ENCODE data around the gene CDK1.

CDK1 gene

DNA sequence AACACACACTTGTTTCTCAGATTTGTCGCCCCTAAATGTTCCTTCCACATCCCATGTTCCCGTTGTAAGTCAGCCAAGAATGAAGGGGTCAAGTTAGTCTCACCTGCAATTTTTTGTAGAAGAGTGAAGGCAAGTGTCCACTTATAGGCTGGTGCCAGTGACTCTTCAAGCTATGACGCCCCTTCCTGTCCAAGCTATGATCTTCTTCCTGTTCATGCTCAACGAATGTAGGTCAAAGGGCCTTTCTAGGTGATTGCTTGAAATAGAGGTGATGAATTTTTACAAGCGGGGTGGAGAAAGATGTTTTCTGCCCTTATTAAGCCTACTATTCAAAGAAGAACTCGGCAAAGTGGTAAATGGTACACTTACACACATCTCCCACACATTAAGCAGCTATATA, 41.0 kb downstream of the CDK1 start:
- no peaks in the 10 kb centered on the region for H3F3A ChIP-seq (ENCODE audit: insufficient read depth)
- H3K4me3 ChIP-seq (ENCODE audit: insufficient read depth, low read length, poor library complexity, severe bottlenecking) = no peak overlapping the region
- TF ChIP-seq, protein P1, sequence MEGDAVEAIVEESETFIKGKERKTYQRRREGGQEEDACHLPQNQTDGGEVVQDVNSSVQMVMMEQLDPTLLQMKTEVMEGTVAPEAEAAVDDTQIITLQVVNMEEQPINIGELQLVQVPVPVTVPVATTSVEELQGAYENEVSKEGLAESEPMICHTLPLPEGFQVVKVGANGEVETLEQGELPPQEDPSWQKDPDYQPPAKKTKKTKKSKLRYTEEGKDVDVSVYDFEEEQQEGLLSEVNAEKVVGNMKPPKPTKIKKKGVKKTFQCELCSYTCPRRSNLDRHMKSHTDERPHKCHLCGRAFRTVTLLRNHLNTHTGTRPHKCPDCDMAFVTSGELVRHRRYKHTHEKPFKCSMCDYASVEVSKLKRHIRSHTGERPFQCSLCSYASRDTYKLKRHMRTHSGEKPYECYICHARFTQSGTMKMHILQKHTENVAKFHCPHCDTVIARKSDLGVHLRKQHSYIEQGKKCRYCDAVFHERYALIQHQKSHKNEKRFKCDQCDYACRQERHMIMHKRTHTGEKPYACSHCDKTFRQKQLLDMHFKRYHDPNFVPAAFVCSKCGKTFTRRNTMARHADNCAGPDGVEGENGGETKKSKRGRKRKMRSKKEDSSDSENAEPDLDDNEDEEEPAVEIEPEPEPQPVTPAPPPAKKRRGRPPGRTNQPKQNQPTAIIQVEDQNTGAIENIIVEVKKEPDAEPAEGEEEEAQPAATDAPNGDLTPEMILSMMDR (IDR thresholded peaks at IDR 0.05; ENCODE audit: insufficient read depth, low read length, poor library complexity, severe bottlenecking) = no peak
- no peak for TF ChIP-seq EZH2phosphoT487 (conservative IDR thresholded peaks at IDR 0.05; ENCODE audit: low read length)
- no peaks in the 10 kb centered on the region for H3K9me2 ChIP-seq (replicated peaks; ENCODE audit: insufficient read depth, low read length)
- H3K27ac ChIP-seq (ENCODE audit: low read depth, low read length) = no peak overlapping the region
- no peaks in the 10 kb centered on the region for H4K20me1 ChIP-seq (ENCODE audit: low read depth, low read length)
- no peaks in the 10 kb centered on the region for H3K9me3 ChIP-seq (ENCODE audit: insufficient read depth, low read length)
- H3K9ac ChIP-seq (ENCODE audit: low read length) = no peak overlapping the region
- no peaks in the 10 kb centered on the region for H3K36me3 ChIP-seq (ENCODE audit: low read length)
- no peaks in the 10 kb centered on the region for H3K79me2 ChIP-seq (ENCODE audit: insufficient read depth, low read length)
- no peak overlapping the region for H2AFZ ChIP-seq (ENCODE audit: low read depth, low read length, severe bottlenecking)
- no peak overlapping the region for H3K4me2 ChIP-seq (ENCODE audit: low read depth, low read length, poor library complexity, severe bottlenecking)
- H3K27me3 ChIP-seq (ENCODE audit: low read length) = no peaks in the 10 kb centered on the region

DNA sequence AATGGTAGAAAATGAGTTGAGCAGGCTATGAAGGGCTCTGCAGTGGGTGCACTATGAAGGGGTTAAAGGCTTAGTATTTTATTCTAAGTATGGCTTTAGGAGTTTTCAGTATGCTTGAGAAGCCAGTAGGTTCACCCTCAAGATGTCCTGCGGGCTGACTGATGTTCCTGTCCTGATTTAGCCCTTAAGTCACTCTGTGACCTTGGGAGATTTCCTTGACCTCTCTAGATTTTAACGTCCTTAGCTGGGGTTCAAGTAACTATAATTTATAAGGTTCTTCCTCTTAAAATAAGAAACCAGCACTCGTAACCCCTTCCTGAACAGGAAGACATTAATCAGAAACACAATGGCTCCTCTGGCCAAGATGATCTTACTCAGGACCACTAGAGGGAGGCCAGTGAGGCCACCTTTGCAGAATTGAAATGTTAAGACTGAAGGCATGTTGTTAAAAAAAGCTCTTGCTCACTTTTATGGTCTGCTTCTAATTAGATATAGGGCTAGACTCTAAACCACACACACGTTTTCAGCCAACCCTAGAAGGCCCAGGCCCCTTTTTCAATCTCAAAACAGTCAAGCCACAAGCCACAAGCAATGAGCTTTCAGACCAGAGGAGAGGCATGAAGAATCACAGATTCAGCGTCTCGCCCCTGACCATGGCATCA, 41.9 kb downstream of the CDK1 start:
- H3K9ac ChIP-seq (ENCODE audit: low read length) = no peak overlapping the region
- no peak overlapping the region for H3K4me2 ChIP-seq (ENCODE audit: low read depth, low read length, poor library complexity, severe bottlenecking)
- H3K36me3 ChIP-seq (ENCODE audit: low read length) = no peaks in the 10 kb centered on the region
- no peak overlapping the region for H2AFZ ChIP-seq (ENCODE audit: low read depth, low read length, severe bottlenecking)
- no peak overlapping the region for H3K27ac ChIP-seq (ENCODE audit: low read depth, low read length)
- H3K9me2 ChIP-seq (replicated peaks; ENCODE audit: insufficient read depth, low read length) = no peaks in the 10 kb centered on the region
- TF ChIP-seq EZH2phosphoT487 (conservative IDR thresholded peaks at IDR 0.05; ENCODE audit: low read length) = no peak
- TF ChIP-seq, protein P1 (IDR thresholded peaks at IDR 0.05; ENCODE audit: insufficient read depth, low read length, poor library complexity, severe bottlenecking) = no peak
- H3F3A ChIP-seq (ENCODE audit: insufficient read depth) = no peaks in the 10 kb centered on the region
- no peaks in the 10 kb centered on the region for H3K79me2 ChIP-seq (ENCODE audit: insufficient read depth, low read length)
- no peaks in the 10 kb centered on the region for H4K20me1 ChIP-seq (ENCODE audit: low read depth, low read length)
- no peaks in the 10 kb centered on the region for H3K27me3 ChIP-seq (ENCODE audit: low read length)
- no peaks in the 10 kb centered on the region for H3K9me3 ChIP-seq (ENCODE audit: insufficient read depth, low read length)
- no peak overlapping the region for H3K4me3 ChIP-seq (ENCODE audit: insufficient read depth, low read length, poor library complexity, severe bottlenecking)

DNA sequence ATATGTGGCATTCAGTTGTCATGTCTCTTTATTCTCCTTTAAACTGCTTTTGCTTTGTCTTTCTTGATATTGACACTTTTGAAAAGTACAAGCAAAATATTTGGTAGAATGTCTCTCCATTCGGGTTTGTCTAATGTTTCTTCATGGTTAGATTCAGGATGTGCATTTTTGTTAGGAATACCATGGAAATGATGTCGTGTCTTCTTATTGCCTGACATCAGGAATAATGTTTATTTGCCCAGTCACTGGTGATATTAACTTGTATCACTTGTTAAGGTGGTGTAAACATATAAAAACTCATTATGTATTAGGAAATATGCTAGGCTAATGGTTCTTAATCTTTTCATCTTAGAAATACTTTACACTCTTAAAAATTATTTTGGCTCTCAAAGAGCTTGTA, 43.4 kb downstream of the CDK1 start:
- no peak overlapping the region for H3K4me2 ChIP-seq (ENCODE audit: low read depth, low read length, poor library complexity, severe bottlenecking)
- no peak overlapping the region for H3K9ac ChIP-seq (ENCODE audit: low read length)
- H3K27ac ChIP-seq (ENCODE audit: low read depth, low read length) = no peak overlapping the region
- no peaks in the 10 kb centered on the region for H3F3A ChIP-seq (ENCODE audit: insufficient read depth)
- H2AFZ ChIP-seq (ENCODE audit: low read depth, low read length, severe bottlenecking) = no peak overlapping the region
- H3K4me3 ChIP-seq (ENCODE audit: insufficient read depth, low read length, poor library complexity, severe bottlenecking) = no peak overlapping the region
- H3K9me2 ChIP-seq (replicated peaks; ENCODE audit: insufficient read depth, low read length) = no peaks in the 10 kb centered on the region
- no peaks in the 10 kb centered on the region for H3K36me3 ChIP-seq (ENCODE audit: low read length)
- no peaks in the 10 kb centered on the region for H3K9me3 ChIP-seq (ENCODE audit: insufficient read depth, low read length)
- no peaks in the 10 kb centered on the region for H3K79me2 ChIP-seq (ENCODE audit: insufficient read depth, low read length)
- H3K27me3 ChIP-seq (ENCODE audit: low read length) = no peaks in the 10 kb centered on the region
- no peaks in the 10 kb centered on the region for H4K20me1 ChIP-seq (ENCODE audit: low read depth, low read length)
- TF ChIP-seq, protein P1 (IDR thresholded peaks at IDR 0.05; ENCODE audit: insufficient read depth, low read length, poor library complexity, severe bottlenecking) = no peak
- TF ChIP-seq EZH2phosphoT487 (conservative IDR thresholded peaks at IDR 0.05; ENCODE audit: low read length) = no peak

Measured in SU-DHL-6 (cell line).